Measurements from ENCODE around the gene F2RL3. TPM values are rescaled to one million over a fixed set of nuclear protein-coding genes. Genes with fewer than 3 reads are reported as not detected.
"Not testable (repeated sequence)": the region's sequence is repeated elsewhere in the genome, so short reads cannot be mapped to it uniquely, and the experiment has no call there.

F2RL3 gene
- total and polyA plus RNA-seq, 7 donors, result 0.69 to 3.9 (median 1.9) TPM

DNA sequence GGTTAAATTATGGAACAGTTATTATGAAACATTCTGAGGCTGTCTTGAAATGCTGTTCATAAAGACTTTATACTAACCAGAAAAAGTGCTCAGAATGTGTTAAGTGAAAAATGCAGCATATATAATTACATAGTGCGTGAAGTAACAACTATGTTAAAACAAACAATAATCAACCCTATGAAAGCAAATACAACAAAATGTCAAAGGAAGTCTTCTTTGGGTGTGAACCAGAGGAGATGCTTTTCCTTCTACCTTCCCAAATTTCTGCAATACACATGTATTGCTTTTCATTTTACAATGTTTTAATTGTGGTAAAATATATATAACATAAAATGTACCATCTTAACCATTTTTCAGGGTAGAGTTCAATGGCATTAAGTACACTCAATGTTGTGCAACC is 45.7 kb downstream of the F2RL3 start:
- Histone ChIP-seq H3K4me1 (no peaks in the 10 kb centered on the region), H3K27ac (no peak overlapping the region), H3K4me3 (no peak overlapping the region), H3K36me3 (no peaks in the 10 kb centered on the region), H3K9me3 (peaks cover 0 to 9% (median 4%) of the 10 kb centered on the region in 4 donors), H3K27me3 (no peaks in the 10 kb centered on the region)
- intact Hi-C loops (cut with DNase I), result no loop called here
- WGBS, 2 donors, result 77 to 92% methylated on average over 1 of the region's 1 CpG
- no peak for TF ChIP-seq EP300 (IDR thresholded peaks at IDR 0.05)
- TF ChIP-seq POLR2AphosphoS5 (IDR thresholded peaks at IDR 0.05), result no peak
- TF ChIP-seq, protein P1, sequence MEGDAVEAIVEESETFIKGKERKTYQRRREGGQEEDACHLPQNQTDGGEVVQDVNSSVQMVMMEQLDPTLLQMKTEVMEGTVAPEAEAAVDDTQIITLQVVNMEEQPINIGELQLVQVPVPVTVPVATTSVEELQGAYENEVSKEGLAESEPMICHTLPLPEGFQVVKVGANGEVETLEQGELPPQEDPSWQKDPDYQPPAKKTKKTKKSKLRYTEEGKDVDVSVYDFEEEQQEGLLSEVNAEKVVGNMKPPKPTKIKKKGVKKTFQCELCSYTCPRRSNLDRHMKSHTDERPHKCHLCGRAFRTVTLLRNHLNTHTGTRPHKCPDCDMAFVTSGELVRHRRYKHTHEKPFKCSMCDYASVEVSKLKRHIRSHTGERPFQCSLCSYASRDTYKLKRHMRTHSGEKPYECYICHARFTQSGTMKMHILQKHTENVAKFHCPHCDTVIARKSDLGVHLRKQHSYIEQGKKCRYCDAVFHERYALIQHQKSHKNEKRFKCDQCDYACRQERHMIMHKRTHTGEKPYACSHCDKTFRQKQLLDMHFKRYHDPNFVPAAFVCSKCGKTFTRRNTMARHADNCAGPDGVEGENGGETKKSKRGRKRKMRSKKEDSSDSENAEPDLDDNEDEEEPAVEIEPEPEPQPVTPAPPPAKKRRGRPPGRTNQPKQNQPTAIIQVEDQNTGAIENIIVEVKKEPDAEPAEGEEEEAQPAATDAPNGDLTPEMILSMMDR (IDR thresholded peaks at IDR 0.05), result no peak
- no peak for TF ChIP-seq POLR2A (IDR thresholded peaks at IDR 0.05)
- DNase-seq, result no peak

DNA sequence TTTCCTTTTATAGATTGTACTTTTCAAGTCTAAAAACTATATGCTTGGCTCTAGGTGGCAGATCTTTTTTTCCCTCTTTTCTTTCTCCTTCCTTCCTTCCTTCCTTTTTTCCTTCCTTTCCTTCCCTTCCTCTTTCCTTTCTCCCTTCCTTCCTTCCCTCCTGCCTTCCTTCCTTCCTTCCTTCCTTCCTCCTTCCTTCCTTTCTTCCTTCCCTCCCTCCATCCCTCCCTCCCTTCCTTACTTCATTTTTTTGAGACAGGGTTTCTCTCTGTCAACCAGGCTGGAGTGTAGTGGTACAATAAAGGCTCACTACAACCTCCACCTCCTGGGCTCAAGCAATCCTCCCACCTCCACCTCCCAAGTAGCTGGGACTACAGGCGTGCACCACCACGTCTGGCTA is 48.1 kb downstream of the F2RL3 start:
- intact Hi-C loops (cut with DNase I), result no loop called here
- Histone ChIP-seq H3K9me3 (peaks cover 0 to 9% (median 4%) of the 10 kb centered on the region in 4 donors), H3K27me3 (no peaks in the 10 kb centered on the region), H3K36me3 (no peaks in the 10 kb centered on the region), H3K27ac (no peak overlapping the region), H3K4me1 (no peaks in the 10 kb centered on the region), H3K4me3 (no peak overlapping the region)
- no peak for TF ChIP-seq POLR2A (IDR thresholded peaks at IDR 0.05)
- TF ChIP-seq POLR2AphosphoS5 (IDR thresholded peaks at IDR 0.05), result no peak
- TF ChIP-seq, protein P1 (IDR thresholded peaks at IDR 0.05), result no peak
- no peak for TF ChIP-seq EP300 (IDR thresholded peaks at IDR 0.05)
- WGBS, 2 donors, result 61 to 85% methylated on average over 2 of the region's 2 CpGs
- no peak for DNase-seq

DNA sequence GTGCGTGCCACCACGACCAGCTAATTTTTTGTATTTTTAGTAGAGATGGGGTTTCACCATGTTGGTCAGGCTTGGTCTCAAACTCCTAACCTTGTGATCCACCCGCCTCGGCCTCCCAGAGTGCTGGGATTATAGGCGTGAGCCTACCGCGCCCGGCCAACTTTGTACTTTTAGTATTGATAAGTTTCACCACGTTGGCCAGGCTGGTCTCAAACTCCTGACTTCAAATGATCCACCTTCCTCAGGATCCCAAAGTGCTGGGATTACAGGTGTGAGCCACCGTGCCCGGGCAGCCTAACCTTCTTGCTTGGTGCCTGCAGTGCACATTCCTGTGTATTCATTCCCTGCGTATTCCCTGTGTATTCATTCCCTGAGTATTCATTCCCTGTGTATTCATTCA is 49.0 kb downstream of the F2RL3 start:
- DNase-seq; H3K9me3 ChIP-seq; H3K4me3 ChIP-seq; H3K27ac ChIP-seq; H3K4me1 ChIP-seq; H3K36me3 ChIP-seq; H3K27me3 ChIP-seq; intact Hi-C loops (cut with DNase I): not testable (repeated sequence)
- WGBS, 2 donors, result 65 to 91% methylated on average over 12 of the region's 12 CpGs

DNA sequence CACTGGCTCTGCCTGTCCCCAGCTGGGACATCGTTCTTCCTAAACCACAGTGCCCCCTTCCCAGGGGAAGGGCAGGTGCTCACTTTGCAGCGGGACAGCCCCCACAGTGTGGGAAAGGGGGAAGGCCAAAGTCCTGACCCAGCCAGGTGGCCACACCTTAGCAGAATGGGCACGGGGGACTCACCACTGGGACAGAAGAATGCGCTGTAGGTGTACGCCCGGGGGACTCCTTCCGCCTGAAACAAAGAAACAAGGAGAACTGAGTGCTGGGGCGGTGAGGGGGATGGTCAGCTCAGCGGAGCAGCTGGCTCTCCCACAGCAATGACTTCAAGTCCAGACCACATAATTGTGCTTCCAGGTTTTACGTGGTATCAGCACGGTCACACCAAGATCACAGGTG is 49.4 kb downstream of the F2RL3 start:
- H3K4me1 ChIP-seq, result no peaks in the 10 kb centered on the region
- no peaks in the 10 kb centered on the region for H3K27me3 ChIP-seq
- peak; percentile 25 for DNase-seq
- 67 to 89% methylated on average over 11 of the region's 11 CpGs for WGBS, 2 donors
- H3K36me3 ChIP-seq, result no peaks in the 10 kb centered on the region
- H3K27ac ChIP-seq, result no peak overlapping the region
- H3K9me3 ChIP-seq, result peaks cover 0 to 8% (median 3%) of the 10 kb centered on the region in 4 donors
- H3K4me3 ChIP-seq, result no peak overlapping the region
- intact Hi-C loops (cut with DNase I), result no loop called here
- TF ChIP-seq EP300 (IDR thresholded peaks at IDR 0.05), result no peak
- no peak for TF ChIP-seq POLR2AphosphoS5 (IDR thresholded peaks at IDR 0.05)

DNA sequence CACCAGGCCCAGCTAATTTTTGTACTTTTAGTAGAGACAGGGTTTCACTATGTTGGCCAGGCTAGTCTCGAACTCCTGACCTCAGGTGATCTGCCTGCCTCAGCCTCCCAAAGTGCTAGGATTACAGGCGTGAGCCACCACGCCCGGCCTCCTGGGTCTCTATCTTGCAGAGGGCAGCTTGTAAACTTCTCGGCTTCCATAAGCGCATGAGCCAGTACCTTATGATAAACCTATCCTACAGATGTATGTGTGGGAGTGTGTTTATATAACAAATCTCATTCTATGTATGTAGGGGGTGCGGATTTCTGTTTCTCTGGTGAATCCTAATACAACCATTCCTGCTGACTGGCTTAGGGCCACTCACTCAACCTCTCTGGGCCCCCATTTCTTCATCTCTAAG is 51.3 kb downstream of the F2RL3 start:
- WGBS, 2 donors, result 95 to 98% methylated on average over 7 of the region's 7 CpGs

DNA sequence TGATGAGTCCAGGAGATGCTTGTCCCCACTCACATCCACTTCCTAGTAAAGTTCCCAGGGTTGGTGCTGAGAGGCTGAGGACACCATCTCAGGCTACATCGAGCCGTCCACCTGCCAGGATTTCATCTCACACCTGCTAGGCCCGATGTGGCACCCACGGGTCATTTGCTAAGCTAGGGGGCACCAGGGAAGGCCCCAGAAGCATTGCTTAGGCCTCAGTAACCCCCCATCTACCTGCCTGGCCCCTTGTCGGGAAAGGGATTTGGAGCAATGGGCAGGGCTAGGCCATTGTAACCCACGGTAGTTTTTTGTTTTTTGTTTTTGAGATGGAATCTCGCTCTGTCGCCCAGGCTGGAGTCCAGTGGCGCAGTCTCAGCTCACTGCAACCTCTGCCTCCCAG is 51.8 kb downstream of the F2RL3 start:
- no peak for TF ChIP-seq EP300 (IDR thresholded peaks at IDR 0.05)
- TF ChIP-seq POLR2AphosphoS5 (IDR thresholded peaks at IDR 0.05), result no peak
- TF ChIP-seq, protein P1 (IDR thresholded peaks at IDR 0.05), result no peak
- no peak for TF ChIP-seq POLR2A (IDR thresholded peaks at IDR 0.05)
- WGBS, 2 donors, result 89% methylated on average over 9 of the region's 9 CpGs
- Histone ChIP-seq H3K9me3 (no peaks in the 10 kb centered on the region), H3K36me3 (no peaks in the 10 kb centered on the region), H3K4me1 (no peaks in the 10 kb centered on the region), H3K27me3 (no peaks in the 10 kb centered on the region), H3K27ac (no peak overlapping the region), H3K4me3 (no peak overlapping the region)
- intact Hi-C loops (cut with DNase I), result no loop called here
- no peak for DNase-seq

More for the DNA sequence above, 51.3 kb downstream of the F2RL3 start:
- DNase-seq; H3K36me3 ChIP-seq; H3K27ac ChIP-seq; H3K4me3 ChIP-seq; intact Hi-C loops (cut with DNase I); H3K4me1 ChIP-seq; H3K9me3 ChIP-seq; H3K27me3 ChIP-seq: not testable (repeated sequence)

Small RNA genes within 50 kb of the gene (small RNA-seq; reads per million reads assigned to genes)
- gene RN7SL823P (0 reads per million in 3 donors), gene RN7SL835P (0 reads per million in 3 donors)

Other genes with a start within 250 kb of the F2RL3 start
- 100 to 1,000 TPM in 2 of 4 donors, 10 to 100 TPM in 2; 65.2 to 110 (median 86.2) TPM for gene SMIM7, start 228.9 kb upstream of the F2RL3 start, total RNA-seq
- 10 to 100 TPM; 82.5 to 99.7 (median 88.5) TPM for gene SMIM7, start 228.9 kb upstream of the F2RL3 start, polyA plus RNA-seq
- gene TMEM38A, start 227.9 kb upstream of the F2RL3 start, total RNA-seq, result 1 to 10 TPM; 2.3 to 7.5 (median 4.2) TPM
- gene TMEM38A, start 227.9 kb upstream of the F2RL3 start, polyA plus RNA-seq, result 1 to 10 TPM; 1.2 to 5.5 (median 2.3) TPM
- gene NWD1, start 169.2 kb upstream of the F2RL3 start, total RNA-seq, result under 1 TPM in 1 of 4 donors, not detected in 3; under 0.01 TPM
- gene NWD1, start 169.2 kb upstream of the F2RL3 start, polyA plus RNA-seq, result under 1 TPM in 2 of 3 donors, not detected in 1; under 0.01 to 0.07 TPM
- gene SIN3B, start 59.6 kb upstream of the F2RL3 start, total RNA-seq, result 10 to 100 TPM; 23.9 to 67.3 (median 33.5) TPM
- gene SIN3B, start 59.6 kb upstream of the F2RL3 start, polyA plus RNA-seq, result 10 to 100 TPM in 1 of 3 donors, 1 to 10 TPM in 2; 5.1 to 26.1 (median 5.4) TPM
- gene CPAMD8, start 137.8 kb downstream of the F2RL3 start, total RNA-seq, result 10 to 100 TPM in 1 of 4 donors, 1 to 10 TPM in 3; 2.4 to 14.4 (median 5.1) TPM
- gene CPAMD8, start 137.8 kb downstream of the F2RL3 start, polyA plus RNA-seq, result 1 to 10 TPM in 2 of 3 donors, under 1 TPM in 1; 0.60 to 2.3 (median 1.8) TPM
- gene HAUS8, start 186.5 kb downstream of the F2RL3 start, total RNA-seq, result 10 to 100 TPM in 2 of 4 donors, 1 to 10 TPM in 2; 6.7 to 14.1 (median 11.1) TPM
- 10 to 100 TPM in 2 of 3 donors, 1 to 10 TPM in 1; 9.6 to 14.8 (median 10.4) TPM for gene HAUS8, start 186.5 kb downstream of the F2RL3 start, polyA plus RNA-seq
- gene MYO9B, start 186.8 kb downstream of the F2RL3 start, total RNA-seq, result 10 to 100 TPM; 42.8 to 95.0 (median 58.3) TPM
- 10 to 100 TPM; 24.6 to 85.9 (median 29.8) TPM for gene MYO9B, start 186.8 kb downstream of the F2RL3 start, polyA plus RNA-seq

All from sigmoid colon (tissue), 7 donors.